Progenitor cell of endocrine pancreas (in vitro differentiated cells): ENCODE results near the gene PMEPA1. TPM values are rescaled to one million over a fixed set of nuclear protein-coding genes. Genes with fewer than 3 reads are reported as not detected.
A peak's percentile ranks its signal among the peaks of the same experiment; 100 is the strongest.

ENCODE experiments used
- DNase-seq: peaks from one replicate; pipeline ENCODE4 v3.0.0; 2021; ENCODE audit warnings: low spot score; ENCODE audit not compliant: unreplicated experiment
- H3K27ac Mint-ChIP-seq: 2 replicates; pipeline ENCODE4 v1.8.0; 2021; ENCODE audit warnings: mild to moderate bottlenecking, moderate library complexity, mixed read lengths
- H3K27me3 Mint-ChIP-seq: 2 replicates; pipeline ENCODE4 v1.8.0; 2021; ENCODE audit warnings: mixed read lengths
- H3K36me3 Mint-ChIP-seq: 2 replicates; pipeline ENCODE4 v1.8.0; 2022; ENCODE audit warnings: mixed read lengths; ENCODE audit not compliant: insufficient read depth
- H3K4me1 Mint-ChIP-seq: 2 replicates; pipeline ENCODE4 v1.8.0; 2021; ENCODE audit warnings: low read depth, mixed read lengths
- H3K4me3 Mint-ChIP-seq: 2 replicates; pipeline ENCODE4 v1.8.0; 2021; ENCODE audit warnings: low read depth, mild to moderate bottlenecking, moderate library complexity, mixed read lengths
- H3K9me3 Mint-ChIP-seq: 2 replicates; pipeline ENCODE4 v1.8.0; 2021; ENCODE audit warnings: low read depth, mixed read lengths
- total RNA-seq: library from RNA; stranded (reverse); gene quantifications from 2 replicates; pipeline ENCODE4 v1.2.1, GENCODE V29; 2021
- TF ChIP-seq, protein P1 (sequence below): fragments of 200-600 bp; sonication (generic); IDR thresholded peaks from one replicate; pipeline ENCODE4 v1.5.0; 2021; ENCODE audit warnings: antibody characterized with exemption, mild to moderate bottlenecking; ENCODE audit not compliant: unreplicated experiment

PMEPA1 gene
- total RNA-seq, 1 donor from 2014 or later = 9.1 TPM

DNA sequence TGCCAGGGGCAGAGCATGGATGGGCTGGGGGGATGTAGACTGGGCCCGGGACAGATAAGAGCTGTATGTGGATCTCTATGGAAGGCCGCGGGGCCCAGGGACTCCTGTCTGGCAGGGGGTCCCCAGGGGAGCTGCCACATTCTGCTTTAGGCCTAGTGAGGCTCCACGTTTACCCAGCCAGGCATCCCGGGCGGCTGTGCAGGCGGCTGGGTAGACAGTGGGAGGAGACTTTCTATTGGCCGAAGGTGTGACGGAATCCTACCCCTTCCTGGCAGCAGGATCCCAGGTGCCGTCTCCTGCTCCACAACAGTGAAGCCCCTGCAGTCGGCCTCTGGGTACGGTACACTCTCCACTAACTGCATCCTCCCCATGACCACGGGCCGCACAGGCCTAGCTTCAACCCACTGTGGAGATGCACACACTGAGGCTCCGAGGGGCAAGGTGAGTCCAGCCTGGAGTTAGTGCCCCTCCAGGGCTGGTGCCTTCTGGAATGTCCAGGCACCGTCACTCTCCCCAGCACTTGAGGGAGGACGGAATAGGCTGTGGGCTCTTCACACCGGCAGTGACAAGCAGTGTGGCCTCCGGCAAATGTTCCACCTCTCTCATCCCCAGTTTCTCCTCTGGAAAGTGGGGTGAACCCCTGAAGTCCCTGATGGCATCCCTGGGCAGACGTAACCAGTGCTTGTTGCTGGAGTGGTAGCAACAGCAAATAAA lies 52.8 kb downstream of the PMEPA1 start:
- Mint-ChIP-seq H3K36me3 (no peaks in the 10 kb centered on the region), H3K27ac (no peak overlapping the region), H3K4me3 (no peak overlapping the region), H3K9me3 (no peaks in the 10 kb centered on the region), H3K27me3 (no peaks in the 10 kb centered on the region), H3K4me1 (peaks cover 3% of the 10 kb centered on the region)
- TF ChIP-seq, protein P1, sequence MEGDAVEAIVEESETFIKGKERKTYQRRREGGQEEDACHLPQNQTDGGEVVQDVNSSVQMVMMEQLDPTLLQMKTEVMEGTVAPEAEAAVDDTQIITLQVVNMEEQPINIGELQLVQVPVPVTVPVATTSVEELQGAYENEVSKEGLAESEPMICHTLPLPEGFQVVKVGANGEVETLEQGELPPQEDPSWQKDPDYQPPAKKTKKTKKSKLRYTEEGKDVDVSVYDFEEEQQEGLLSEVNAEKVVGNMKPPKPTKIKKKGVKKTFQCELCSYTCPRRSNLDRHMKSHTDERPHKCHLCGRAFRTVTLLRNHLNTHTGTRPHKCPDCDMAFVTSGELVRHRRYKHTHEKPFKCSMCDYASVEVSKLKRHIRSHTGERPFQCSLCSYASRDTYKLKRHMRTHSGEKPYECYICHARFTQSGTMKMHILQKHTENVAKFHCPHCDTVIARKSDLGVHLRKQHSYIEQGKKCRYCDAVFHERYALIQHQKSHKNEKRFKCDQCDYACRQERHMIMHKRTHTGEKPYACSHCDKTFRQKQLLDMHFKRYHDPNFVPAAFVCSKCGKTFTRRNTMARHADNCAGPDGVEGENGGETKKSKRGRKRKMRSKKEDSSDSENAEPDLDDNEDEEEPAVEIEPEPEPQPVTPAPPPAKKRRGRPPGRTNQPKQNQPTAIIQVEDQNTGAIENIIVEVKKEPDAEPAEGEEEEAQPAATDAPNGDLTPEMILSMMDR = no peak
- DNase-seq = no peak

GRCh38 chr20:57656252-57656820 lies 53.5 kb downstream of the PMEPA1 start:
- Mint-ChIP-seq H3K27ac (no peak overlapping the region), H3K4me1 (peaks cover 3% of the 10 kb centered on the region), H3K36me3 (peaks cover 1% of the 10 kb centered on the region), H3K9me3 (no peaks in the 10 kb centered on the region), H3K4me3 (no peak overlapping the region), H3K27me3 (no peaks in the 10 kb centered on the region)
- no peak for DNase-seq
- TF ChIP-seq, protein P1 = no peak

GRCh38 chr20:57655809-57656155 lies 54.0 kb downstream of the PMEPA1 start:
- no peaks in the 10 kb centered on the region for H3K9me3 Mint-ChIP-seq
- H3K27me3 Mint-ChIP-seq = no peaks in the 10 kb centered on the region
- no peak overlapping the region for H3K27ac Mint-ChIP-seq
- no peak for DNase-seq
- H3K36me3 Mint-ChIP-seq = peaks cover 1% of the 10 kb centered on the region
- TF ChIP-seq, protein P1 = no peak
- no peak overlapping the region for H3K4me3 Mint-ChIP-seq
- peaks cover 4% of the 10 kb centered on the region for H3K4me1 Mint-ChIP-seq

- Mint-ChIP-seq H3K4me1 (peaks cover 10% of the 10 kb centered on the region), H3K27me3 (peaks cover 3% of the 10 kb centered on the region), H3K36me3 (peaks cover 3% of the 10 kb centered on the region), H3K4me3 (no peak overlapping the region), H3K9me3 (no peaks in the 10 kb centered on the region), H3K27ac (no peak overlapping the region)
- TF ChIP-seq, protein P1 = no peak
- no peak for DNase-seq
These were observed 54.6 kb downstream of the PMEPA1 start for GRCh38 chr20:57654998-57655808.

- TF ChIP-seq, protein P1 = peak; percentile 90
- Mint-ChIP-seq H3K4me3 (no peak overlapping the region), H3K4me1 (peaks cover 11% of the 10 kb centered on the region), H3K36me3 (peaks cover 4% of the 10 kb centered on the region), H3K27me3 (peaks cover 3% of the 10 kb centered on the region), H3K9me3 (no peaks in the 10 kb centered on the region), H3K27ac (no peak overlapping the region)
- DNase-seq = peak; percentile 60
These were observed 55.3 kb downstream of the PMEPA1 start for GRCh38 chr20:57654363-57654997.
